ENCODE results near the gene VSX2.
"Not testable (repeated sequence)": the region's sequence is repeated elsewhere in the genome, so short reads cannot be mapped to it uniquely, and the experiment has no call there.

The VSX2 gene

DNA sequence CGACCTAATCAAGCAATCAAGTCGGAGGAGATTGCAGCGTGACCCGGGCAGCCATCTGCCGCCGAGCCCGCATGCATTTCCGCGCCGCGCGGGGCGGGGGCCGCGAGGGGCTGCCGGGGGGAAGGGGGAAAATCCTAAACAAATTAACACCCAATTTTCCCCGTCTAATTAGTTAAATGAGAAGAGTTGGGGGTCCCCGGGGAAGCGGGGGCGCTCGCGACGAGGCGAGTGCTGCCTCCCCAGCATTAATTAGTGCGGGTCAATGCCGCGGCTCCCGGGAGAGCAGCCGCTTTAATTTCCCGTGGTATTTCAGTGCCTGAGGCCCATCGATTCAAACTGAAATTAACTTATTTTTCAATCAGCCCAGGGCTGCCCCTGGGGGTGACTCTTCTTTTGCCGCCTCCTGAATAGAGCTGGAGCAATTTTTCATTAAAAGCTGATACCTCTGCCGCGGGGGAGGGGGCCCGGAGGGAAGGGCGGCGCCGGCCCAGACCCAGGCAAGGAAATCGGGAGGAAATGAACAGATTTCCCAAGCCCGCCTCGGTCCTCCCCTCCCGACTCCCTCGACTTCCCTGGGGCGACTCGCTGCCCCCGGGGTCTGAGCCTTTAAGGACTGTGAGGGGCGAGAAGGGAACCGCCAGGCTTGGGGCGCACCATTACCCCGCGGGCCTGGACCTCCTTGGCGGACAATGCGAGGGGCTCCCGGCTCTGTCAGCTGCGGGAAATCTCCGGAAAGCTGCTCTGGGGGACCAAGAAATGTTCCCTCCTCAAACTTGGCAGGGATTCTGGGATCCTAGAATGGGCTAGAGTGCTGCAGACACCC lies 18.9 kb downstream of the VSX2 start:
- peaks cover 36% of the 10 kb centered on the region for H3K27me3 Mint-ChIP-seq (ENCODE audit: low read depth)
- H3K4me1 Mint-ChIP-seq (ENCODE audit: low read depth), result peaks cover 5% of the 10 kb centered on the region
- H3K36me3 Mint-ChIP-seq (ENCODE audit: low read depth), result no peaks in the 10 kb centered on the region
- H3K27ac Mint-ChIP-seq, result peak overlapping the region; percentile 55
- DNase-seq (ENCODE audit: low spot score), result no peak
- no peaks in the 10 kb centered on the region for H3K9me3 Mint-ChIP-seq
- H3K4me3 Mint-ChIP-seq, result peak overlapping the region; percentile 84

DNA sequence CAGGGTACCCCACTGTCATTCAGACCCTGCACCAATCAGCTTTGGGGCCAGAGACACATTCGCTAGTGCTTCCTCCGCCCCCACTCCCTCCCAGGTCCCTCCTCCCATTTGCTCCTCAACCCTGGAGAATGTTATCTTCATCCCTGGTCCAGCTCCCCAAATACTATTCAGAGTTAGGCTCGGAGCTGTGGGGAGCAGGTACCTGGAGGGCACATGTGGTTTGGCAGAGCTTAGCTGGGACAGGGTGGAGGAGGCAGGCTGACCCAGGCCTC lies 19.5 kb downstream of the VSX2 start:
- Mint-ChIP-seq H3K27ac (no peak overlapping the region), H3K36me3 (ENCODE audit: low read depth) (no peaks in the 10 kb centered on the region), H3K27me3 (ENCODE audit: low read depth) (peaks cover 32% of the 10 kb centered on the region), H3K4me3 (peak overlapping the region; percentile 42), H3K9me3 (no peaks in the 10 kb centered on the region), H3K4me1 (ENCODE audit: low read depth) (peaks cover 5% of the 10 kb centered on the region)
- no peak for DNase-seq (ENCODE audit: low spot score)

DNA sequence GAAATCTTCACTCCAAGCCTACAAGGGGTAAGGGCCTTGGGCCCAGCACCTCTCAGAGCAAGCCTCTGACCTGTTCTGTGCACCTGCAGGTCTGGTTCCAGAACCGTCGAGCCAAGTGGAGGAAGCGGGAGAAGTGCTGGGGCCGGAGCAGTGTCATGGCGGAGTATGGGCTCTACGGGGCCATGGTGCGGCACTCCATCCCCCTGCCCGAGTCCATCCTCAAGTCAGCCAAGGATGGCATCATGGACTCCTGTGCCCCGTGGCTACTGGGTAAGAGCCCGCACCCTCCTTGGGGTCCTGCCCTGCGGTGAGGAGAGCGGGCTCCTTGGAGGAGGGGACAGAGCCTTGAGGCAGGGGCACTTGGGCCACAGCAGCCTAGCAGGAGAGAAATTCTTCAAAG lies 20.3 kb downstream of the VSX2 start:
- Mint-ChIP-seq H3K4me3 (no peak overlapping the region), H3K9me3 (no peaks in the 10 kb centered on the region), H3K36me3 (ENCODE audit: low read depth) (no peaks in the 10 kb centered on the region), H3K27ac (no peak overlapping the region), H3K27me3 (ENCODE audit: low read depth) (peaks cover 30% of the 10 kb centered on the region), H3K4me1 (ENCODE audit: low read depth) (peaks cover 5% of the 10 kb centered on the region)
- no peak for DNase-seq (ENCODE audit: low spot score)

DNA sequence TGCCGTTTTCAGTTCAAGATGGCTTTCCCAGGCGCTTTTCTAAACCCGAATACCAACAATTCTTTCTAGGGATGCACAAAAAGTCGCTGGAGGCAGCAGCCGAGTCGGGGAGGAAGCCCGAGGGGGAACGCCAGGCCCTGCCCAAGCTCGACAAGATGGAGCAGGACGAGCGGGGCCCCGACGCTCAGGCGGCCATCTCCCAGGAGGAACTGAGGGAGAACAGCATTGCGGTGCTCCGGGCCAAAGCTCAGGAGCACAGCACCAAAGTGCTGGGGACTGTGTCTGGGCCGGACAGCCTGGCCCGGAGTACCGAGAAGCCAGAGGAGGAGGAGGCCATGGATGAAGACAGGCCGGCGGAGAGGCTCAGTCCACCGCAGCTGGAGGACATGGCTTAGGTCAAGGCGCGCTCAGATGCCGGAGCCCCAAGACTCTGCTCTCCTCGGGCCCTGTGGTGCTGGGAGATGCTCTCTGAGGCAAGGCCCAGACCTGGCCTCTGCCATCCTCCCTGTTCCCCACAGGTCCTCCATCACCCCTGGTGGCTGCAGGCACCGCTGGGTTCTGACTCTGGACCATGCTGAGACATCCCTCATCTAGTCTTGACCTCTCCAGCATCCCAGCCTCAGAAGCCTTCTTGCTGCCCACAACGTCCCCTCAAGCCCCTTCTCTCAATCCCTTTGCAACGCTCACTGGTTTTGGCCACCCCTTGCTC lies 21.4 kb downstream of the VSX2 start:
- no peaks in the 10 kb centered on the region for H3K9me3 Mint-ChIP-seq
- no peak for DNase-seq (ENCODE audit: low spot score)
- peaks cover 25% of the 10 kb centered on the region for H3K27me3 Mint-ChIP-seq (ENCODE audit: low read depth)
- no peak overlapping the region for H3K27ac Mint-ChIP-seq
- H3K36me3 Mint-ChIP-seq (ENCODE audit: low read depth), result no peaks in the 10 kb centered on the region
- peaks cover 5% of the 10 kb centered on the region for H3K4me1 Mint-ChIP-seq (ENCODE audit: low read depth)
- no peak overlapping the region for H3K4me3 Mint-ChIP-seq

DNA sequence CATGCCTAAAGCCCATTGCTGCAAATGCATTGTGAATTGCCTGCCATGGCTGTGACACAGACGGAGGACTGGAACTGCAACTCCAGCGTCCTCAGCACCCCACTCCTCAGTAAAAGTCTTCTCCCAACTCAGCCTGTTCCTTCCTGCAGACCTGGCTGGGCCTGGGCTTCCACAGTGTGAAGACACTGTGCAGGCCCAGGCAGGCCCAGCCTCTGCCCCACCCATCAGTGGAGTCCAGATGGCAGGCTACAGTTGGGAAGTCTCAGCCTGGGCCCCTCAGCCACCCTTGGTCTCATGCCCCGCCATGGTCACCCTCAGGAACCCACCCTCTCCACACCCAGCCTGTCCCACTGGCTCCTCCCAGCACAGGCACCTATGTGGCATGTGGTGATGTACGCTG lies 22.0 kb downstream of the VSX2 start:
- DNase-seq (ENCODE audit: low spot score), result no peak
- Mint-ChIP-seq H3K27me3 (ENCODE audit: low read depth) (peaks cover 27% of the 10 kb centered on the region), H3K9me3 (no peaks in the 10 kb centered on the region), H3K4me3 (no peak overlapping the region), H3K27ac (no peak overlapping the region), H3K4me1 (ENCODE audit: low read depth) (peaks cover 5% of the 10 kb centered on the region), H3K36me3 (ENCODE audit: low read depth) (no peaks in the 10 kb centered on the region)

DNA sequence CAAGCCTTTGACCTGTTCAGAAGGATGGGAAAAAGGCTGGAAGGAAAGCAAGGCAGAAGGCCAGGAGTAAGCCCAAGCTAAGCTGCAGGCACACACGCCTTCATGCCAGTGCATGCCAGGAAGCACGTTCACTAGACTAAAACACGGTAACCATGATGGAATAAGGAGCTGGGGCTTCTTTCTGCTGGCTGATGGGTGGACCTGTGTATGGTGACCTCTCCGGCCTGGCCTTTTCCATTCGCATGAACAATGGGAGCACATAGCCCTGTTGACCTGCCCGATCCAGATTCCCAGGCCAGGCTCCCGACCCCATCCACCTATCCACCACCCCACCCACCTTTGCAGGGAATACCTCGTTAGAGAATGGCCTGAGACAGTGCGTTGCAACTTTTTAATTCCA lies 22.8 kb downstream of the VSX2 start:
- no peak for DNase-seq (ENCODE audit: low spot score)
- Mint-ChIP-seq H3K4me1 (ENCODE audit: low read depth) (peaks cover 2% of the 10 kb centered on the region), H3K27me3 (ENCODE audit: low read depth) (peaks cover 23% of the 10 kb centered on the region), H3K27ac (no peak overlapping the region), H3K36me3 (ENCODE audit: low read depth) (no peaks in the 10 kb centered on the region), H3K4me3 (no peak overlapping the region), H3K9me3 (no peaks in the 10 kb centered on the region)

DNA sequence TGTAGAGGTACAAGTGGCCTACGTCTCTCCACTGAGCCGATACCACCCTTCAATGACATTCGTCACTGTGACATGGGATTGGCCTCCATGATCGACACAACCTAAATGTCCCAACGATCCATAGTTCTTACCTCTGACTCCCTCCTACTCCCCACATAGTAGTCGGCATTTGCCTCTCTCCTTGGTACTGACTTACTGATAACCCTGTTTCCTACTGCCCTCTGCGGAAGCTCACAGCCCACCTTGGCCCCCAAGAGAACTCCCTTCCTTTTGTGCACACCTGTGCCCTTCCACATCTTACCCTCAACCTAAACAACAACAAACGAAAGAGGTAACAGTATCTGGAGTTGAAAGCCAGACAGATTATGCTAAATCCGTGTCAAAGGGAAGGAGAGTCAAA lies 23.9 kb downstream of the VSX2 start:
- Mint-ChIP-seq H3K36me3 (ENCODE audit: low read depth) (no peaks in the 10 kb centered on the region), H3K4me3 (no peak overlapping the region), H3K9me3 (no peaks in the 10 kb centered on the region), H3K4me1 (ENCODE audit: low read depth) (no peaks in the 10 kb centered on the region), H3K27me3 (ENCODE audit: low read depth) (peaks cover 18% of the 10 kb centered on the region), H3K27ac (no peak overlapping the region)
- no peak for DNase-seq (ENCODE audit: low spot score)

DNA sequence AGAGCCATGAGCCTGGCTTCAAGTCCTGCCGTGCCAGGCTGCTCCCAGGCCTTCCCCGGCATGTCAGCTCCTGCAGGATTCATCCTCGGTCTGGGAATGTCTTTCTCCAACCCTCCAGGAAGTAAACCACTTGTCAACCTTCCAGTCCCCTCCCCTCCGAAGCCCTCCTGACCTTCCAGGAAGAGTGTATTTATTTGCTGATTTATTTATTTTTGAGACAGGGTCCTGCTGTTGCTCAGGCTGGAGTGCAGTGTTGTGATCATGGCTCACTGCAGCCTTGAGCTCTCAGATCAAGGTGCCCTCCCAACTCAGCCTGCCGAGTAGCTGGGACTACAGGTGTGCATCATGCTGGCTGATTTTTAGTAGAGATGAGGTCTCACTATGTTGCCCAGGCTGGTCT lies 24.7 kb downstream of the VSX2 start:
- no peak overlapping the region for H3K27ac Mint-ChIP-seq
- no peak for DNase-seq (ENCODE audit: low spot score)
- no peaks in the 10 kb centered on the region for H3K36me3 Mint-ChIP-seq (ENCODE audit: low read depth)
- H3K9me3 Mint-ChIP-seq, result no peaks in the 10 kb centered on the region
- no peak overlapping the region for H3K4me3 Mint-ChIP-seq
- H3K4me1 Mint-ChIP-seq (ENCODE audit: low read depth), result no peaks in the 10 kb centered on the region
- peaks cover 16% of the 10 kb centered on the region for H3K27me3 Mint-ChIP-seq (ENCODE audit: low read depth)

DNA sequence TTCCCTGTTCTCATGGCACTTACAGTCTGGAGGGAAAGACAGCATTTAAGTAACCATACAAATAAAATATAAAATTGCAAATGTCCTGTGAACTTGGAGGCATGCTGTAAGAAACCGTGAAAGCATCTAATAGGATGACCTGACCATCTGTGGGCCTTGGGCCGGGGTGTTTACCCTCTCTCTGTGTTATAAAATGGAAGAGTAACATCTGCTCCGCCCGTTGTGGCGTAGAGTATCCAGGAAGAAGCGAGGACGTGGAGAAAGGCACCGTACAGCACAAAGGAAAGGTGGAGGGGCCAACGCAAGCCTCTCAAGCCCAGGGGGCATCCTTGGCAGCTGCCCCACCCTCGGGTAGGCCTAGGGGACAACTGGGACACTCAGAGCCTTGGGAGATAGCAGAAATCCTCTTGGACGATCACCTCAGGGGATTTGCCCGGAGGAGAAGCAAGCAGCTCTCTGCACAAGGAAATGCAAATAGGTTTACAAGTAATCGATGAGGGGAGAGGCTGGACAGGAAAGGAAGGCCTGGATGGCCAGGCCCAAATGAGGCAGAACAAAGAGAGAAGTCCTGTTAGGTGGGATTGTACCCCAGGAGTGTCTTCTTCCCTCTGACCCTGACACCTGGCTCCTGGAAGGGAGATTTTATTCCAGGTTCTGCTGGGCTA lies 26.2 kb downstream of the VSX2 start:
- Mint-ChIP-seq H3K36me3 (ENCODE audit: low read depth) (no peaks in the 10 kb centered on the region), H3K4me3 (no peak overlapping the region), H3K27ac (peak overlapping the region; percentile 45), H3K4me1 (ENCODE audit: low read depth) (no peaks in the 10 kb centered on the region), H3K9me3 (no peaks in the 10 kb centered on the region), H3K27me3 (ENCODE audit: low read depth) (peaks cover 7% of the 10 kb centered on the region)
- no peak for DNase-seq (ENCODE audit: low spot score)

DNA sequence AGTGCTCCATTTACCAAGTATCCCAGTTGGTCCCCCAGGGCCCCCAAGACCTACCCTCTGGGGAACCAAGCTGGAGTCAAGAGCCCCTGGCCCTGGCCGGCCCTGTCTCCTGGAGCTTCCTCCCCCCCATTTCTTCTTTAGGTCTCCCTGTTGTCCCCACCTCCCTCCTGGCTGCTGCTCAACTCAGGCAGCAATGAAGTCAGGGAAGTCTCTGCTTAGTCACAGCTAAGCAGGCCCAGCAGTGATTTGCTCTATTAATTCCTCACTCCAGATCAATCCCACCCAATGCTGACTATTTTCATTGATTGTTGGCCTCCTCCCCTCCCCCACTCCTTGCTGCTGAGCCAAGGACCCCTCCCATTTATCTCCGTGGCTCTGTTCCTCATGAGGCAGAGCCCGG lies 28.3 kb downstream of the VSX2 start:
- Mint-ChIP-seq H3K4me1 (ENCODE audit: low read depth) (no peaks in the 10 kb centered on the region), H3K27ac (no peak overlapping the region)

DNA sequence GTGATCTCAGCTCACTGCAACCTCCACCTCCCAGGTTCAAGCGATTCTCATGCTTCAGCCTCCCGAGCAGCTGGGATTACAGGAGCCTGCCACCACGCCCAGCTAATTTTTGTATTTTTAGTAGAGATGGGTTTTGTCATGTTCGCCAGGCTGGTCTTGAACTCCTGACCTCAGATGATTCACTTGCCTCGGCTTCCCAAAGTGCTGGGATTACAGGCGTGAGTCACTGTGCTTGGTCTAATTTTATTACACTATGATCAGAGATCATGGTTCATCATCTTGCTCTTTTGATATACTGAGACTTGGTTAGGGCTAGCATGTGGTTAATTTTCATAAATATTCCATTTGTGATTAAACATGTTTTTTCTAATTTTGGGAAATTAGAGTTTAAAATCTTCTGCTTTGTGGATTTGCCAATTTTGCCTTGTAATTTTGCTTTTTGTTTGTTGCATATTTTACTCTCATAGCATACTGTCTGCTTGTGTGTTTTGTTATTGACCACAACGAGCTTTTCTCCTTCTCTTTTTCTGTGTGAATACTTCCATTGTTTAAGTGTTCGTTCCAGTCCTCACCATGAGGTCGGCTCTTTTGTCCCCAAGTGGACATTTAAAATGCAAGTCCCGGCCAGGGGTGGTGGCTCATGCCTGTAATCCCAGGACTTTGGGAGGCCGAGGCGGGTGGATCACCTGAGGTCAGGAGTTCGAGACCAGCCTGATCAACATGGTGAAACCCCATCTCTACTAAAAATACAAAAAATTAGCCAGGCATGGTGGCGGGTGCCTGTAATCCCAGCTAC lies 31.3 kb downstream of the VSX2 start:
- H3K9me3 Mint-ChIP-seq; H3K4me3 Mint-ChIP-seq; H3K36me3 Mint-ChIP-seq (ENCODE audit: low read depth); DNase-seq (ENCODE audit: low spot score); H3K4me1 Mint-ChIP-seq (ENCODE audit: low read depth); H3K27ac Mint-ChIP-seq: not testable (repeated sequence)
- peaks cover 12% of the 10 kb centered on the region for H3K27me3 Mint-ChIP-seq (ENCODE audit: low read depth)

More for the DNA sequence above, 28.3 kb downstream of the VSX2 start:
- H3K4me3 Mint-ChIP-seq, result no peak overlapping the region
- H3K9me3 Mint-ChIP-seq, result no peaks in the 10 kb centered on the region
- DNase-seq (ENCODE audit: low spot score), result no peak
- H3K27me3 Mint-ChIP-seq (ENCODE audit: low read depth), result peaks cover 12% of the 10 kb centered on the region
- H3K36me3 Mint-ChIP-seq (ENCODE audit: low read depth), result no peaks in the 10 kb centered on the region

DNA sequence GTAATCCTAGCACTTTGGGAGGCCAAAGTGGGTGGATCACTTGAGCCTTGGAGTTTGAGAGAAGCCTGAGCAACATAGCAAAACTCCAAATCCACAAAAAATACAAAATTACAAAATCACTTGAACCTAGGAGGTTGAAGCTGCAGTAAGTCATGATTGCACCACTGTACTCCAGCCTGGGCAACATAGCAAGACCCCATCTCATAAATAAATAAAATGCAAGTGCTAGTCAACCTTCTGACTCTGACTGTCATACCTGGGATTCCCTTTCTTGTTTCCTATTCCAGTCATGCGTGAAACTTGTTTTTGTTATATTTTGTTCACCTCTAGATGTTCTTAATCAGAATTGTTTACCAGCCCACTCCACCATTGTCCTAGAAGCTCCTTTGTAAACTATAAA lies 32.1 kb downstream of the VSX2 start:
- Mint-ChIP-seq H3K4me1 (ENCODE audit: low read depth) (no peaks in the 10 kb centered on the region), H3K36me3 (ENCODE audit: low read depth) (no peaks in the 10 kb centered on the region), H3K9me3 (no peaks in the 10 kb centered on the region), H3K27me3 (ENCODE audit: low read depth) (peaks cover 10% of the 10 kb centered on the region), H3K4me3 (no peak overlapping the region), H3K27ac (no peak overlapping the region)
- DNase-seq (ENCODE audit: low spot score), result no peak

DNA sequence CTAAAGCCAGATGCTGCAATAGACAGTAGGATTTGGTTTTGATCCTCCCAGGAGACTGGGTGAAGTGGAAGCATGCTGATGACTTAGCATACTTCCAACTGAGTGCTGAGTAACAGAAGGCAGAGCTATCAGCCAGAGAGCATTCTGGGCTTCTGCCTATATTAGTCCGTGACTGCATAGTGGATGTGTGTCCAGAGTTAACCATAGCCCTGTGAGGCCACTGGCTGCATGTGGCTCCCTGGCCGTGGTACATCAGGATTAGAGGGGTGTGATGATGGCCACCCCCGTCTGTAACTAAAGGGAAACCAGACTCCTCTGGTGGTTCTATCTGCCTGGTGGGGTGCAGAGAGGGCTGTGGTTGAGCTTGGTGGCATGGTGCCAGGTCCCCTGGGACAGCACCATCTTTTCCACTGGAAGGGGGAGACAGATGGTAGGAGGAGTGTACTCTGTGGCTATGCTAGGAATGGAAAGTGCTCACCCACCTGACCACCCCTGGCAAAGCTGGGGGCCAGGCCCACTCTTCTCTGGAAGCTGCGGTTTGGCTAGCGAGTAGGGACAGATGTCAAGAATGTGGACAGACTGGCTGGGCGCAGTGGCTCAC lies 36.1 kb downstream of the VSX2 start:
- Mint-ChIP-seq H3K9me3 (peaks cover 6% of the 10 kb centered on the region), H3K36me3 (ENCODE audit: low read depth) (peaks cover 3% of the 10 kb centered on the region), H3K27ac (no peak overlapping the region), H3K4me3 (no peak overlapping the region), H3K4me1 (ENCODE audit: low read depth) (no peaks in the 10 kb centered on the region), H3K27me3 (ENCODE audit: low read depth) (peaks cover 5% of the 10 kb centered on the region)
- DNase-seq (ENCODE audit: low spot score), result no peak
